HG02678 (cell line): Measurements from ENCODE around the gene ALG12.
A peak's percentile ranks its signal among the peaks of the same experiment; 100 is the strongest.

Experiments
- ATAC-seq: cut with Tn5 transposase; IDR thresholded peaks from one replicate; pipeline ENCODE4 v1.9.1; 2021; ENCODE audit warnings: mild to moderate bottlenecking, moderate library complexity; ENCODE audit not compliant: unreplicated experiment

ALG12 gene

DNA sequence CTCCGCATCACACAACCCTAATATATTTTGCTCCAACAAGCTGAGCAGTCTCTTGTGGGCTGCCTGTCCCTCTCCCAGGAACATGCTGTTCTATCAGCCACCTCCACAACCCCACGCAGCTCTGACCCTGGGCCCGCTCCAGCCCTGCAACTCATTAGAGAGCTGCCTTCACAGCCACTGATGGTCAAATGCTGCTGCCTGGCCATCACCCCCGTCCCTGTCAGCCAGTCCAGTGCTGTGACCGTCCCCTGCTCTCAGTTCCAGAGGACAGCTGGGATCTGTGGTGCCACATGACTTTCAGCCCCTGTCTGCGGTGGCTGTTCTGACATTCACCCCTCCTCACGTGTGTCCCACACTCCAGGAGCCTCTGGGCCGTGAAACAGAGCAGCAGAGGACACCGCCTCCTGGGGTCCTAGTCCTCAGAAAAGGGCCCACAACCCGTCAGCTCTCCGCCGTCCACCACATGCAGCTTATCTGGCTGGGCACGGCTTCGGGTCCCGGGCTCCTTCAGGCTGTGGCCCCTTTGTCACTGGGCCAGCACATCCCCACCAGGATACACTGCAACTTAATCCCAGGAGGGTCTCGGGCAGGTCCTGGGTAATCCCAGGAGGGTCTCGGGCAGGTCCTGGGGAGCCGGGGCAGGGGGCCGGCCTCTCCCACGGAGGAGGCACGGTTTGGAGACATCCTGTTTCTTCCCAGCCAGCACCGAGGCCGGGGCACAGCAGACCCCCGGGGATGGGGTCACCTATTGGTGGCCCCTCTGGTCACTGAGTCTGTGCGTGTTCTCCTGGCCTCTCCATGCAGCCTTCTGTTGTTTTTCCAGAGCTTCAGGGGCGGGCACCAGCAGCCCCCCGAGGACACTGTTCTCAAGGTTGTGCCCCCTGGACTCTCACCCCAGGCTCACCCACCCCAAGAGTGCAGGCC lies 15.3 kb upstream of the ALG12 start:
- ATAC-seq, result no peak

DNA sequence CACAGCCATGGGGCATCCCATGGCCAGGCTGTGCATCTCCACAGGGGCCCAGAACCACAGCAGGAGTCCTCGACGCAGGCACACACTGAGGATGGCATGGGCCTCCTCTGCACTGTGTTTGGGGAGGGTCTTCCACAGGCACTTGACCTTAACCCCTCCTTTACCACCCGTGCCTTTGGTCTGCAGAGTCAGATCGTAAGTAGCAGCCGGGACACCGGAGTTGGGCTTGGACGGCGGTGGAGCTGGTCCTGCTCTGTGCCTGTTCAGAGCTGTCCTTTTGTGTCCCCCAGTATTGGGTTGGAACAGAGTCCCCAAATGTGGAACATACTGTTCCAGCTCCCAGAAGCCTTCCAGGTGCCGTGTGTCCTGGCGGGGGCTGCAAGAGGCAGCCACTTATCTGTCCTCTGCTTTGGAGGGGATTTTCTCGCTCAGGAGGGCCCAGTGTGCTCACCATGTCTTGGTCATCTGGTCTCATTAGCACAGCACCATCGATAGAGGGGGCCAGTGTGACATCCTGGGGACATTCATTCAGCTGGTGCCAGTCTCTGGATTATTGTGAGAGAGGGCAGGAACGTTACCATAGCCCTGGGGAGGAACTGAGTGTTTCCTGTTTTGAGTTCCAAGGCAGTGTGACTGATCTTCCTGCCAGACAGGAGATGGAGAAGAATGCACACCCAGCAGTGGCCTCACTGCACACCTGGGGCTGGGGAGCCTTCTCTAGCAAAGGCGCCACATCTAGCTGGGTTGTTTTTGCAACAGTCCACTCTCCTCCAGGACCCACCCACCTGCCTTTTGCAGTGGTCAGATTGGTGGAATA lies 12.6 kb upstream of the ALG12 start:
- ATAC-seq, result no peak

DNA sequence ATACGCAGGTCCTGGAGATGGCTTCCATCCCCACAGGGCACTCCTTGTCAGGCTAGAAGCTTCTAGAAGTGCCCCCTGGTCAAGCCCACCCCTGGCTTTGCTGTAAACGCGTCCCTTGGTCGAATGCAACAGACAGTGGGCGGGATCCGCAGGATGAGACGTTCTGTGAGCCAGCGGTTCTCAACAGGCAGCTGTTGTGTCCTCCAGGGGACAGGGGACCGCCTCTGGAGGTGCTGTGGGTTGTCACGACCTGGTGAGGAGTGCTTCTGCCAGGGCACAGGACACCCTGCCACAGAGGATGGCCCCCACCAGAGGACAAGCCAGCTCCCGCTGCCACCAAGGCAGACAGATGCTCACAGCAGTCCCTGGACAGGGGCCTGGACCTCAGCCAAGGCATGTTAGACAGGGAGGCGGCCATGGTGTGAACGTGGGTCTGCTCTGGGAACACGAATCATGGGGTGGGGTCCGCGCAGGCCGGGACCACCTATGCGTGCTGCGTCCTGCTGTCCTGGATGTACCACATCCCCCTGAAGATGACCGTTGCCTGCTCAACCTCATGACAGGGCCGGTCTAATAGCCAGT lies 11.8 kb upstream of the ALG12 start:
- no peak for ATAC-seq

DNA sequence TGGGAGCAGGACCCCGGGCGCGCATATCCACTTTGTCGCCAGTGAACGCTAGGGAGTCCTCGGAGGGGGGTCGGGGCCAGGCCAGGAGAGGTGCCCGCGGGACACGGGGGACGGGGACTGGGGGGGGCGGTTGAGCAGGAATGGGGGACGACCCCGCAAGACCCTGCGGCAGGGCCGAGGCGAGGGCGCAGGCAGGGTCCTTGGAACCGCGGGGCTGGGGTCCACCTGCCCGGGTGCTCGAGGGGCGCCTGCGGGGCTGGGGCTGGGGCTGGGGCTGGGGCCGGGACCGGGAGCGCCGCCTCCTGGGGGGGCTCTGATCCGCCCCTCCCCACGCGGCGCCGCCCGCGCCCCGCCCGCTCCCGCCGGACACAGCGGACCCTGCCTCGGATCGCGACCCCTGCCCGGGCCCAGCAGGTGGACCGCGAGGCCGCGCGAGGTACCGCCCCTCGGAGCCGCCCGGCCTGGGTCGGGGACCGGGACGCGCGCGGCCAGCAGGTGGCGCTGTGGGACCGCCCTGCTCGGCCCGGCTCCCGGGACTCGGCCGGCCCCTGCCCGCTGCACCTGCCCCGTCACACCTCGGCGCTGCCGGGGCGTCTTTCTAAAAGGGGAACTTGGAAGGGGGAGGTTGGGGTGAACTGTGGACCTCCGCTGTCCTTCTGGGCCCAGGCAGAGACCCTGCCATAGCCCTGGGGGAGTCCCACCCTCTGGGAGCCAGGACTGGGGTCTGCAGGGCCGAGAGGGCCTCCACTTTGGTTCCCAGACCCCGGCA lies 11.2 kb upstream of the ALG12 start:
- ATAC-seq, result peak; percentile 56

DNA sequence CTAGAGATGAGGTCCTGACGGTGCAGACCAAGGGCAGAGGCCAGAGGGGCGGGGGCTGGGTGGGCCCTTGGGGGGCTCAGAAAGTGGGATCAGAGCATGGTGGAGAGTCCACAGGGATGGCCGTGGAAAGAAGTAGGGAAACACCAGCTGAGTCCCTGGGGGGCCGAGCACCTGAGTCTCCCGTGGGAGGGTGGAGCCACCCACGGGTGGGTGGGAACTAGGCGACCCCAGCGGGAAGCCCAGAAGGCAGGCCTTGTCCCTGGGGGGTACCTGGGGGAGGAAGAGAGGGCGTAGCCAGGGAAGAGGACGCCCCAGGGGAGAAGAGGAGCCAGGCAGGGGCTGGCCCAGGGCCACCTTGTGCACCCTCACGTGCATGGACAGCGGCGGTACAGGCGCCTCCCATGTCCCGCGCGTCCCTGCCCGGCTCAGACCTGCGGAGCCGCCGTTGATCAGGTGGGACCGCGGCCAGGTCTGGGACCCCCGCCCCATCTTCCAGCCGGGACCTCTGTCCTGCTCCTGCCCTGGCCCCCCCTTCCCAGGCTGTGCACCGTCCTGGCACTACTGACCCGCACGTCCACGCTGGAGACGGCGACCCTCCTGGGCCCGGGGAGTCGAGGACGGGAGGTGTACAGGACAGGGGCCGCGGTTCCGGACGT lies 10.4 kb upstream of the ALG12 start:
- no peak for ATAC-seq

DNA sequence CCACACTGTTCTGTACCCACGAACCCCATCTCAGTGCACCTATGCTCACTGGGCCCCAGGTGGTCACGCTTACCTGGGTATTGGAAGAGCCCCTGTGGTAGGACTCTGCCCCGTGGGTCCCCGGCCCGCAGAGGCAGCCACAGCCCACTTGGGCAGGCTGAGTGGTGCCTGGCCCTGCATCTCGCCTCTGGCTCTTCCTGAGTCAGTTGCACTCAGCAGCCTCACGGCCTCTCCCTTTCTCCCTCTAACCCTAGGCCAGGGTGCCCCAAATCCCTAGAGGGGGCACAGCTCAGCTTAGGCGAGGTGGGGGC lies 9.9 kb upstream of the ALG12 start:
- ATAC-seq, result no peak

DNA sequence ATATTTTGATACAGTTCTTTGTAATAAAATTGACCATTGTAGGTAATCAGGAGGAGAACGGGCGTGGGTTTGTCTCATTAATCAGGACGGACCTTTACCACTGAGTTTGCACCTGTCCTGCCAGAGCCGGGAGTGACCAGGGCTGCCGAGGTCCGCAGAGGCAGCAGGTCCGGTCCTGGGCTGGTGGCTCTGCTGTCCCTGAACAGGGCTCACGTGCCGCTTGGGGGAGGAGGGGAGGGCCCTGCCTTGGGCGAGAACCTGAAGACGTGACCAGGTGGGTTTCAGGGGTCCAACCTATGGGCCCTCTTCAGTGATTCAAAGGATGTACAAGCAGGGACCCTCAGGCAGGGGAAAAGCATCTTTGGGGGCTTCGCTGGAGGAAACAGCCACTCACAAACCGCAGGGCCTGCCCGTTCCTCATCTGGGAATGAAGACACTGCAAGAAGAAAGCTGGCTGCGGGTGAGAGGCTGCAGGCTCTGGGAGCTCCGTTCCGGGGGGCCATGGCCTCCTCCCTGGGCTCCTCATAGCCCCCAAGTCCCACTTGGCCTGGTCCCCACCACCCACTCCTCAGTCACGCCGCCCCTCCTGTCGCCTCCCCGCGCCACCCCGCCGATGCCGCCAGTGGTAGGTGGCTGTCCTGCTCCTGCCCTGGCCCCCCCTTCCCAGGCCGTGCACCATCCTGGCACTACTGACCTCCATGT lies 9.4 kb upstream of the ALG12 start:
- no peak for ATAC-seq

DNA sequence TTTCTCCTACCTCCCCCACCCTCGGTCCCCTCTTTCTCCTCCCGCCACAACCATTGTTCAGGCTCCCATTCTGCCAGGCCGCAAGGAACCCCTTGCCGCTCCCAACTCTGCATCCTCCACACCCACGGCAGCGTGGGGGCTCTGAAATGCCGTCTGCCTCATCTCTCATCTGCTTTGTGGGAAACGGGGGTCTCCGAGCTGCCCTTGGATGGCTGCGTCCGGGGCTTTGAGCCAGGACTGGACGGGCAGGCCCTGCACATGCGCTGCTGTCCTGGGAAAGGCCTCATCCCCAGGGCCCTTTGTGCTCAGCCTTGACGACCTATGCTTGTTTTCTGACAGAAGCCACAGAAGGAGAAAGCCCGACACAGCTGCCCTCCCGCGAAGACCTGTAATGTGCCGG lies 8.7 kb upstream of the ALG12 start:
- ATAC-seq, result no peak

DNA sequence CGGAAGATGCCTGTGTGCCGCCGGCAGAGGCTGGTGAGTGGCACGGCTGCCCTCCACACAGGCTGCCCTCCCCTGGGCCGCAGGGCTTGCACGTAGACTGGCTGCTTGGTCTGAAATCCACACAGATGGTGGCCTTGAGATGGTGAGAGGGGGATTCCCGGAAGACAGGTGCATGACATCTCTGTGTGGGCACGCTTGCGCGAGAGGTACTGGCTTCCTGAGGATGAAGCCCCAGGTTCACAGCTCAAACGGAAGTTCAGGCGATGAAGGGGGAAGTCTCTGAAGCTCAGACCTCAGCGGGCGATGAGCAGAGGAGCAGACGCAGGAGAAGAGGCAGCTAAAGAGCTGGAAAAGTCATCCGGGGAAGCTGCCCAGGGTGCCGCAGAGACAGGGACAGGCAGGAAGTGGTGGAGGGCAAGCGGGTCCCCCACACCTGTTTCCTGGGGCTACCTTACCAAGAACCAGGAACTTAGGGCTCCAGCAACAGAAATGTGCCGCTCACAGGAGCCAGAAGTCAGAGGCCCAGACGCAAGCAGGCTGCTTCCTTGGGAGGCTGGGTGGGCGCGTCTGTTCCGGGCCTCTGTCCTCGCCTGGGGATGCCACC lies 7.4 kb upstream of the ALG12 start:
- ATAC-seq, result no peak

DNA sequence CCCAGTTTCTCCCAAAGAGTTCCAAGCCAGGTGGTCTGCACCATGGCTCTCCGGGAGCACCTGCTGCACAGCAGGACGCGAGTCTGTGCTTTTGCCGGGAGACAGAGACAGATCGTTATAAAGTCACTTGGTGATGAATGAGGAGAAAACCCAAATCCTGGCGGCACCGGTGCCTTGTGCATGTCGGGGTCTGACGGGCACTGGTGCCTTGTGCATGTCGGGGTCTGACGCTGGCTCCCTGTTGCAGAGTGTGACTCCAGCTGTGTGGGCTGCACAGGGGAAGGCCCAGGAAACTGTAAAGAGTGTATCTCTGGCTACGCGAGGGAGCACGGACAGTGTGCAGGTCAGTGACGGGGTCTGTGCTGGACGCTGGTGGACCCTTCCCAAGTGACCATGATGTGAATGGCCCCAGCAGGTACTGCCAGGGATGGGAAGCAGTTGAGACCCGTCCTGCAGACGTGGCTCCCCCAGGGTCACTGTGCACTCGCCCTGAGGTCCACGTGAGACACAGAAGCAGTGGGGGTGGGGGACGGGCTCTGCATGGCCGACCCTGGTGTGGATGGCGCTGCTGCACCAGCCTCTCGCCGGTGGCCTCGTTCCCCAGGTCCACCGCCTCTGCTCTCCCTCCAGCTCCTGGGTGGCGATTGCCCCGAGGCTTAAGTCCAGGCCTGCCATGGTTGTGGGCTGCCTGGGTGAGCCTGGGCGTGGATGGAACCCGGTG lies 6.0 kb upstream of the ALG12 start:
- no peak for ATAC-seq

DNA sequence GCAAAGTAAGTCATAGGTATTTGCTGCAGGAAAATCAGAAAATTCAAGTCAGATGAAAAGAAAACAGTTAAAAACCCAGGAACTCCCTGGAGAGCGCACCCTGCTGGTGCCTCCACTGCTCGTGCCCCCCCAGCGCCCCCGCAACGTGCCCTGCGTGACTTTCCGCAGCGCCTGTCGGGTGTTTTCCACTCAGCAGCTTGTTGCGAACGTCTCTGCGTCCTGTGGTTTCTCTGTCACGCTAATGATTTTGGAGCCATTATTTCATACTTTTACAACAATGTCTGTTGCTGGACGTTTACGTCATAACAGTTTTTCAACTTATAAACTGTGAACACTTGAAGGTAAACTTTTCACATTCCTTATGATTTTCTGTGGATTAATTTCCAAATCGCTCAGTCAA lies 5.2 kb upstream of the ALG12 start:
- no peak for ATAC-seq

DNA sequence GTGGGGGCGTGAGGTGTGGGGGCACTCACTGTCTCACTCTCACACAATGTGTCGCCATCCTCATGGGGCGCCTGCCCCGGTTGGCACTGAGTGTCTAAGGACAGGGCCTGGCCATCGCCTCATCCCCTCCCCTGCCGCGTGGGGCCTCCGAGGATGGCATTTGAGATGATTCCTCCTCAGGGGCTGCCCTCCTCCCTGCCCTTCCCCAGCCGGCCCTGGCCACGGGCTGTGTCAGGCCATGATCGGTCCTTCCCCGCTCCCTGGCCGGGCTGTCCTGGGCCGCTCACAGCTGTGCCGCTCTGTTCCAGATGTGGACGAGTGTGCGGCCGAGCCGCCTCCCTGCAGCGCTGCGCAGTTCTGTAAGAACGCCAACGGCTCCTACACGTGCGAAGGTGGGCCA lies 4.7 kb upstream of the ALG12 start:
- no peak for ATAC-seq

DNA sequence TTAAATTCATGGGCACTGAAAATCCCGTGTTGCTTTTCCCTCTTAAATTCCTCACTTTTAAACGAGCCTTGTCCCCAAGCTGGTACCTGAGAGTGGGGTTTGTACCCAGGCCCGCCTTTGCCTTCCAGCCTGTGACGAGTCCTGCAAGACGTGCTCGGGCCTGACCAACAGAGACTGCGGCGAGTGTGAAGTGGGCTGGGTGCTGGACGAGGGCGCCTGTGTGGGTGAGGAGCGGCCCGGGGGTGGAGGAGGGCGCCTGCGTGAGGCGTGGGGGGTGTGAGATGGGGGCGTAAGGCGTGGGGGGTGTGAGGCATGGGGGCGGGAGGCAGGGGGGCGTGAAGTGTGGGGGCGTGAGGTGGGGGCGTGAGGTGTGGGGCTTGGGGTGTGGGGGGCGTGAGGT lies 4.2 kb upstream of the ALG12 start:
- no peak for ATAC-seq

DNA sequence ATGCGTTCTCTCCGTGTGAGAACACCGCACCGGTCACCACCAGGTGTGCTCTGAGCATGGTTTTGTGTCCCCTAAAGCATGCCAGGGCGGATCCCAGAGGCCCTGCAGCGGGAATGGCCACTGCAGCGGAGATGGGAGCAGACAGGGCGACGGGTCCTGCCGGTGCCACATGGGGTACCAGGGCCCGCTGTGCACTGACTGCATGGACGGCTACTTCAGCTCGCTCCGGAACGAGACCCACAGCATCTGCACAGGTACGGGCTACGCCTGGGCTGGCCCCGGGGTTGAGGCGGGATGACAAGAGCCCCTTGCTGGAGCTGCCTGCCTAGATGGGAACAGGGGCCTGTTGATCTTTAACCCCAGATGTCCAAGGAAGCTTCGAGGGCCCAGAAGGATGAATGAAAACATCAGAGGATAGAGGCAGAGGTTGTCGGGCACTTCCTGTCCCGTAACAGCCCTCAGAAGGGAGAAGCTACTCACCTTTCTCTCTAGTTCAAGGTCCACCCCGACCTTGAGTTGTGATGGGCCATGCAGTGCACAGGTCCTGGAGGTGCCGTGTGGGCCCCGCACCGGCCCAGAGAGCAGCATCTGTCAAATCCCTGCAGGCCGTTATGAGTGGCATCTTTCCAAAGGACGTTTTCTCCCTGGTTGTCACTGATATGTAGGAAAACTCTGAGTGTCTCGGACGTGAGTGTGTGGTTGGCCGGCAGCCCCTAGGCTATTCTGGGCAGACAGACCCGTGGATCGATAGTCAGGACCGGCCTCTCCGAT lies 3.5 kb upstream of the ALG12 start:
- no peak for ATAC-seq

DNA sequence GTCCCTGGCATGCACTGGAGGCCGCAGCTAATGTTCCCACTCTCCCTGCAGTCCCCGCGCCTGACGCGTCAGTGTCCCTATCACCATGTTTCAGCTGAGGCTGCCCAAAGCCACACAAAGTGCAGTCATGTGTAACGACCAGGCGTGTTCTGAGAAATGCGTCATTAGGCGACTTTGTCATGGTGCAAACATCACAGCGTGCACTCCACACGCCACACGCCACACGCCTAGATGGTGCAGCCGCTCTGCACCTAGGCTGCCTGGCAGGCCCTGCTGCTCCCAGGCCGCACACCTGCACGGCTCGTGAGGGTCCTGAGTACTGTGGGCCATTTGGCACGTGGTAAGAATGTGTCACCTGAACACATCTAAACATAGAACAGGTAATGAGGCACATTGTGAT lies 2.6 kb upstream of the ALG12 start:
- no peak for ATAC-seq

DNA sequence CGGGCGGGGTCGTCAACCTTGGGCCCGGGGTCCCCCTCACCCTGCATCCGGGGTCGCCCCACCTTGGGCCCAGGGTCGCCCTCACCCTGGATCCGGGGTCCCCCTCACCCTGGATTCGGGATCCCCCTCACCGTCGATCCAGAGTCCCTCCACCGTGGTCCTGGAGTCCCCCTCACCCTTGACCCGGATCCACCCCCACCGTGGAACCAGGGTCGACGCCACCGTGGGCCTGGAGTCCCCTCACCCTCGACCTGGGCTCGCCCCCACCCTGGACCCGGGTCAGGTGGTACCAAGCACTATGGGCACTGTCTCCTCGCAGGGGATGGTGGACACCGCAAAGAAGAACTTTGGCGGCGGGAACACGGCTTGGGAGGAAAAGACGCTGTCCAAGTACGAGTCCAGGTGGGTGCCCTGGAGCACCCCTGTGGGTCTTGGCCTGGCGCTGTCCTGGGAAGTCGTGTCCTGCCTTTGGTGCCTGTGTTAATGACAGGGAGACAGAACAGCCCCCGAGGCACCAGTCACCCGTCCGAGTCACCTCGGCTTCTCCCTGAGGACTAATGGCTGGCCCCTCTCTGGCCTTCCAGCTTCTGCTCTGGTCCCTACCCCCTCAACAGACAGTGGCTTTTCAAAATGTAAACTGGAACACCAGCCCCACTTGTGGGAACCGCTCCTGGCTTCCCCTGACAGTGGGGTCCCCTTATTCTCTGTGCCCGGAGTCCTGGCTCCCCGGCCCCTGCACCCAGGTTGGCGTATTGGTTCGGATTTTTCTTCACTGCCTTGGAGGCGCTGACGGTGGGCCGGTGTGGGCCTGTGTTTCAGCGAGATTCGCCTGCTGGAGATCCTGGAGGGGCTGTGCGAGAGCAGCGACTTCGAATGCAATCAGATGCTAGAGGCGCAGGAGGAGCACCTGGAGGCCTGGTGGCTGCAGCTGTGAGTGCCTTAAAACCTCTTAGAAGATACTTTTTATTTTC lies 958 bp upstream of the ALG12 start:
- ATAC-seq, result no peak

DNA sequence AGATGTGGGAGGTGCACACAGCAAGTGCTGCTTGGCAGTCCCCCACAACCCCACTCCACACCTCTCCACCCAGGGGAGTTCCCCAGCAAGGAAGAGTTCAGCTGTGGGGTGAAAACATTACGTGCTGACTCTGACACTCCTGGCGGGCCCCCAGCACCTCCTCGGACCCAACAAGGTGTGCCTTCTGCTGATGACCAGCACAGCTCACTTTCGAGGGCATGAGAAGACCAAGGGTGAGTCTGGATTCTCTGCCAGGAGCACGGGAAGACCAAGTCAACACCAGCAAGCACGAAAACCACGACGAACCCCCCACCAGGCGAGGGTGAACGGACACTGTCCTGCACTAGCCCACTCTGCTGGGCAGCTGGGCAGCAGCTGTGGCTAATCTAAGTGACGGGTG lies 1.4 kb downstream of the ALG12 start:
- ATAC-seq, result no peak
